Fibroblast of pulmonary artery (primary cell): ENCODE measurements around the gene LMAN1.

Experiments
- DNase-seq: peaks from one replicate; pipeline ENCODE4 v3.0.0-alpha.2; 2010; ENCODE audit warnings: low read depth
- H3K4me3 ChIP-seq: replicated peaks from 2 replicates; pipeline ENCODE4 v1.5.1; 2011; ENCODE audit warnings: low read depth, mild to moderate bottlenecking, control low read depth, low read length, moderate library complexity
- TF ChIP-seq, protein P1 (sequence below): IDR thresholded peaks from 2 replicates; pipeline ENCODE4 v1.5.1; 2011; ENCODE audit warnings: mild to moderate bottlenecking, control low read depth, low read length, inconsistent platforms; ENCODE audit errors: missing control alignments

LMAN1 gene

DNA sequence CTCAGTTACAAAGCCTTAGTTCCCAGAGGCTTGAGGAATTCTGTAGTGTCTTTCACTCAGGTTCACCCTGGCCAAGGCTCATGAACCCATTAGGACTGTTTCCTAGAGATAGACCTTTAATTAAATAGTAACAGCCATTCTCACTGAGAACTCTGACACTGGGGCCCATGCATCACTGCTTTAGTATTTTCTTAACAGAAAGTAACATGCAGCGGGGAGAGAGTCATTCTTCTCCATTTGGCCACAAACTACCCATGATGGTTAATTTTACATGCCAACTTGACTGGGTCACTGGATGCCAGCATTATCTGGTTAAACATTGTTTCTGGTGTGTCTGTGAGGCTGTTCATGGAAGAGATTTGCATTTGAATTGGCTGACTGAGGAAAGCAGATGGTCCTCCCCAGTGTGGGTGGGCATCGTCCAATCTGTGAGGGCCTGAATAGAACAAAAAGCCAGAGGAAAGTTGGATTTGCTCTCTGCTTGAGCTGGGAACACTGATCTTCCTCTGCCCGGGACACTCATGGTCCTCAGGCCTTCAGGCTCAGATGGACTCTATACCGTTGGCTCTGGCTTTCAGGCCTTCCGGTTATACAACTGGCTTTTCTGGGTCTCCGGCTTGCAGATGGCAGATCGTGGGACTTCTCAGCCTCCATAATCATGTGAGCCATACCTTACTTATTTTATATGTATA, 35.0 kb downstream of the LMAN1 start:
- no peak for DNase-seq
- TF ChIP-seq, protein P1, sequence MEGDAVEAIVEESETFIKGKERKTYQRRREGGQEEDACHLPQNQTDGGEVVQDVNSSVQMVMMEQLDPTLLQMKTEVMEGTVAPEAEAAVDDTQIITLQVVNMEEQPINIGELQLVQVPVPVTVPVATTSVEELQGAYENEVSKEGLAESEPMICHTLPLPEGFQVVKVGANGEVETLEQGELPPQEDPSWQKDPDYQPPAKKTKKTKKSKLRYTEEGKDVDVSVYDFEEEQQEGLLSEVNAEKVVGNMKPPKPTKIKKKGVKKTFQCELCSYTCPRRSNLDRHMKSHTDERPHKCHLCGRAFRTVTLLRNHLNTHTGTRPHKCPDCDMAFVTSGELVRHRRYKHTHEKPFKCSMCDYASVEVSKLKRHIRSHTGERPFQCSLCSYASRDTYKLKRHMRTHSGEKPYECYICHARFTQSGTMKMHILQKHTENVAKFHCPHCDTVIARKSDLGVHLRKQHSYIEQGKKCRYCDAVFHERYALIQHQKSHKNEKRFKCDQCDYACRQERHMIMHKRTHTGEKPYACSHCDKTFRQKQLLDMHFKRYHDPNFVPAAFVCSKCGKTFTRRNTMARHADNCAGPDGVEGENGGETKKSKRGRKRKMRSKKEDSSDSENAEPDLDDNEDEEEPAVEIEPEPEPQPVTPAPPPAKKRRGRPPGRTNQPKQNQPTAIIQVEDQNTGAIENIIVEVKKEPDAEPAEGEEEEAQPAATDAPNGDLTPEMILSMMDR = no peak
- H3K4me3 ChIP-seq = no peak overlapping the region

DNA sequence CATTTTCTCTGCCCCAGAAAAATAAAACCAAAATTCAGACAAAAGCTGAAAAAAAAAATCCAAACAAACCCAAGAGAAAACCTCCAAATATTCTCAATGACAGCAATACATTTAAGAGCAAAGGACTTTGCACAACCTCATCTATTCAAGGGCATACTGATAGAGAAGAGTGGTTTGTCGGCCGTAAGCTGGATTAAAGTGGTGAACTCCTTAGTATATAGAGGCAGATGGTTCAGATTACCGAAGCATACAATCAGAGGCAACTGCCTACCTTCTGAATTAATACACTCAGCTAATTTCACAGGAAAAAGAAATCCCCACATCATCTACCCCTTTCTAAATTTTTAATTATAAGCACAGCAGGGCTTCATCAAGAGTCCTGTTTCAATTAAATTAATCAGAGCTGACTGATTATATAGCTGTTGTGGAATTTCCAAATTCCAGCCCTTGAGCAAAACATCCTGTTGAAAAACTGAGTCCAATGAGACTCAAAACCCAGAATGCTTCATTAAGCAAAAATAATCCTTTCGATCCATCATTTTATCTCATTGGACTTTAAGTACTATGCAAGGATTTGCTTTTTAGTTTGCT, 40.5 kb downstream of the LMAN1 start, which contains the start of gene CPLX4:
Gene CPLX4 (minus strand): TSS at position 190 of the 591 bp plus-strand sequence. CDS start 187 bp downstream, at position 3.
- H3K4me3 ChIP-seq = no peak within 1 kb of the TSS
- TF ChIP-seq, protein P1 = no peak
- DNase-seq = no peak

DNA sequence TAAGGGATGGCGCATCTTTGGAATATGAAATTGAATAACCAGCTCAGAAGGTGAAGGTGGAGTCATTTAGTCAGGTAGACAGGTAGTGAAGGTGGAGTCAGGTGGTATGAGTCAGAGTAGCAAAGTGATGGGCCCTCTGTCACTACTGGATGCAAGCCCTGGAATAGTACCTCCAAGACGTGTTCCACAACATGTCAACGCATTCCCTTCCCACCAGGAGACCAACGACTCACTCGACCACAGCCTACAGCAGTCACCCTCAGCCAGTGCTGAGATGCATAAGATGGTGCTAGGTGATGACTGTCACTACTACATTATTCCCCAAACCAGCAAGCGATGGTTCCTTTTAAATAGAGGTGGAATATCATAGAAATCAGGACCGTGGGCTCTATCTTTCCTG, 47.4 kb downstream of the LMAN1 start:
- H3K4me3 ChIP-seq = no peak overlapping the region
- DNase-seq = no peak
- TF ChIP-seq, protein P1 = no peak

DNA sequence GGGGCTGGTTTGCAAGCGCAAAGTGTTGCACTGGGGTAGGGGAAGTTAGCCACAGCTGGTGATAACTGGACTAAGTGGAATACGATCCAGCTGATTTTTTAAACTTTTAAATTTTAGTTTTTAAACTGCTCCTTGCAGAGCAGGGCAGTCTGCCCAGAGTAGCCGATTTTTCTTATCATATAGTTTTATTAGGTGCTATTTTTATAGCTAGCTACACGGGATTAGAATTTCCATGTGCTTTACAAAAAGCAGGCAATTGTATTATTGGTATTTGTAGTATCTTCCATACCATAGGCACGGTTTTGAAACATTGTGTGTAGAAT, 50.2 kb downstream of the LMAN1 start:
- TF ChIP-seq, protein P1 = no peak
- DNase-seq = no peak
- peak overlapping the region; percentile 40 for H3K4me3 ChIP-seq

DNA sequence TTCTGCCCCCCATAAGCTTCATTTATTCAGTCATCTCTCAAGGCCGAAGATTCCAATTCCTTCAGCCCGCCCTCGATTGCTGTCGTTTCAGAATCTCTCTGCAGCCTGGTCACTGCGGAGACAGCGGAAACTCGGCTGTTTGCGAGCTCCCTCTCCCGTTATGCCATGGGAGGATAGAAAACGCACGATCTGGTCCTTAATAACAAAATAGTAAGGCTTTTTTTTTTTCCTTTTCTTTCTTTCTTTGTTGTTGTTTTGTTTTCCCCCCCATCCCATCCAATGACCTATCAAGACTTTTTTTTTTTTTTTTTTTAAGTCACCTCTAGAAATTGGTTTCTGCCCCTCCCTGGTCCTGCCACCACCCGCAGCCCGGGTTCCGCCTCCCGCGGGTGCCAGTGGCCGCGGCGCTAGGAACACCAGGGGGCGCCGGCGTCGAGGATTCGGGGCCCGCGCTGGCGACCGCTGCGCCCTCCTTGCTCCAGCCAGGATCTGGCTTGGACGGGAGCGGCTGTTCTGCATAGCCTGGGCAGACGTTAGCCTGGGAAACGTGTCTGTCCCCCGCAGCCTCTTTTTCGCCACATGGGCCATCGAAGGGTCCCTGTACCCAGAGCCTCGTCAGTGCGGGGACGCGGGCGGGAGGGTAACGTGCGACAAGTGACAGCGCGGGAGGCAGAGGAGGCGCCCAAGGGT, 50.7 kb downstream of the LMAN1 start:
- peak; percentile 62 for DNase-seq
- TF ChIP-seq, protein P1 = peak; percentile 47
- H3K4me3 ChIP-seq = peak overlapping the region; percentile 40

DNA sequence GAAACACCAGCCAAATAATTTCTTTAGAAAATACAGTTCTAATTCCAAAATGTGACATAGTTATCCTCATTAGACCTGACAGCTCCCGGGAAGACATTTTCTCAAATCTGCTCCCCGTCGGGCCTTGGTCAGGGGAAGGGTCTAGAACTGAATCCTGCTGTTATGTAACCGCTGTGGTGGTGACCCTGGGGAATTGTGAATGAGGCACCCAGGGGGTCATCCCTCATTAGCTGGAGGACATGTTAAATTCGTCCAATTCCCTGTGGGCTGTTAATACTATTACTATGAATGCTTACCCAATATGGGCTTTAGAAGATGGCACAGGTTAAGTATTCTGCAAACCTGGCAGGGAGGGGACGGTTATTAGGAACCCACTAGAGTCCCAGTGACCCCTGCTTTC, 52.4 kb downstream of the LMAN1 start:
- DNase-seq = no peak
- TF ChIP-seq, protein P1 = no peak
- H3K4me3 ChIP-seq = no peak overlapping the region
